GM12878 (cell line): ENCODE data around the gene TRAF3.

Experiments
- CBFB ChIP-seq: IDR thresholded peaks from 2 replicates; pipeline ENCODE4 v1.6.1; 2016; ENCODE audit warnings: antibody characterized with exemption, low read depth
- RAD21 ChIP-seq: IDR thresholded peaks from 2 replicates; pipeline ENCODE4 v1.6.1; 2011; ENCODE audit warnings: mild to moderate bottlenecking, low read depth, low read length, moderate library complexity; ENCODE audit not compliant: insufficient read depth
- REST ChIP-seq: IDR thresholded peaks from 2 replicates; pipeline ENCODE4 v1.6.1; 2012; ENCODE audit warnings: mild to moderate bottlenecking, low read depth, low read length
- SP1 ChIP-seq: IDR thresholded peaks from one replicate; pipeline ENCODE4 v1.6.1; 2011; ENCODE audit warnings: low read depth, low read length
- TF ChIP-seq, protein P1 (sequence below): IDR thresholded peaks from 2 replicates; pipeline ENCODE4 v1.6.1; 2011; ENCODE audit warnings: low read depth, mild to moderate bottlenecking, low read length, moderate library complexity, borderline replicate concordance; ENCODE audit errors: extremely low read depth

DNA sequence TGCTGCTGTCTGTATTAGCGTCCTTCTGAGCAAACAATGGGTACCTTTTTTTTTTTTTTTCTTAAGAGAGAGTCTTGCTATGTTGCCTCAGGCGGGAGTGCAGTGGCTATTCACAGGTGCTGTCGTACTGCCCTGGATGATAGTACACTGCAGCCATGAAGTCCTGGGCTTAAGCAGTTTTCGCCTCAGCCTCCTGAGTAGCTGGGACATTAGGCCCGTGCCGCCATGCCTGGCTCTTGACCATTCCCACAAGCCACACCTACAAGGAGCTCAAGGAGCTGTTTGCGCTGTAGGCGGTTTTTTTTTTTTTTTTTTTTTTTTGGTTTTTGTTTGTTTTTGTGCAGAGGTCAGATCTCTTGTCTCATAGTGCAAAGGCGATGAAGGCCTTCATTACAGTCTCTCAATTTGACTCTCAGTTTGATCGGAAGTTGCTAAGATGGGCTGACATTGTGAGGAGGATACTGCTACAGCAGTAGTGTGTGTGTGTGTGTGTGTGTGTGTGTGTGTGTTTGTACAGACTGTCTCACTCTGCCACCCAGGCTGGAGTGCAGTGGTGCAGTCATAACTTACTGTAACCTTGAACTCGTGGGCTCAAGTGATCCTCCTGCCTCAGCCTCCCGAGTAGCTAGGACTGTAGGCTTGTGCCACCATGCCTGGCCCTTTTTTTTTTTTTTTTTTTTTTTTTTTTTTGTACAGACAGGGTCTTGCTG is 34.2 kb downstream of the TRAF3 start:
- TF ChIP-seq CBFB (no peak), RAD21 (no peak), SP1 (no peak), REST (no peak)
- TF ChIP-seq, protein P1, sequence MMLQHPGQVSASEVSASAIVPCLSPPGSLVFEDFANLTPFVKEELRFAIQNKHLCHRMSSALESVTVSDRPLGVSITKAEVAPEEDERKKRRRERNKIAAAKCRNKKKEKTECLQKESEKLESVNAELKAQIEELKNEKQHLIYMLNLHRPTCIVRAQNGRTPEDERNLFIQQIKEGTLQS, result no peak
